Trophoblast cell (in vitro differentiated cells and primary cell): ENCODE results near the gene MED12L.
A peak's percentile ranks its signal among the peaks of the same experiment; 100 is the strongest.

Experiments used
- DNase-seq, 2 donors: peaks; one replicate each; pipeline ENCODE4 v3.0.0-alpha.2; 2016
- H2AFZ ChIP-seq: 2 replicates; pipeline ENCODE4 v1.6.1; 2013; ENCODE audit warnings: low read length, moderate library complexity, mild to moderate bottlenecking; ENCODE audit not compliant: insufficient read depth, poor library complexity
- H2AK5ac ChIP-seq: 2 replicates; pipeline ENCODE4 v1.6.1; 2013; ENCODE audit warnings: mild to moderate bottlenecking, low read length
- H2BK120ac ChIP-seq: 2 replicates; pipeline ENCODE4 v1.6.1; 2013; ENCODE audit warnings: low read length, mild to moderate bottlenecking, moderate library complexity; ENCODE audit not compliant: insufficient read depth, poor library complexity
- H2BK12ac ChIP-seq: 2 replicates; pipeline ENCODE4 v1.6.1; 2013; ENCODE audit warnings: mild to moderate bottlenecking, low read length, moderate library complexity
- H2BK5ac ChIP-seq: 2 replicates; pipeline ENCODE4 v1.6.1; 2013; ENCODE audit warnings: low read length, low read depth, moderate library complexity, mild to moderate bottlenecking; ENCODE audit not compliant: poor library complexity
- H3K14ac ChIP-seq: 2 replicates; pipeline ENCODE4 v1.6.1; 2013; ENCODE audit warnings: mild to moderate bottlenecking, low read length
- H3K18ac ChIP-seq: 2 replicates; pipeline ENCODE4 v1.6.1; 2013; ENCODE audit warnings: mild to moderate bottlenecking, low read length
- H3K23ac ChIP-seq: 2 replicates; pipeline ENCODE4 v1.6.1; 2013; ENCODE audit warnings: low read length
- H3K27ac ChIP-seq: 2 replicates; pipeline ENCODE4 v1.5.1; 2013; ENCODE audit warnings: low read depth, mild to moderate bottlenecking, inconsistent platforms, low read length, moderate library complexity
- H3K27me3 ChIP-seq: 2 replicates; pipeline ENCODE4 v1.6.1; 2013; ENCODE audit warnings: inconsistent platforms, mild to moderate bottlenecking, low read length, moderate library complexity; ENCODE audit not compliant: insufficient read depth
- H3K36me3 ChIP-seq, 2 experiments: 1 replicate in 1 of 2; 2 replicates in 1 of 2; pipeline ENCODE4 v1.6.1; 2013; ENCODE audit warnings: low read length in 2 of 2, mild to moderate bottlenecking in 2 of 2, moderate library complexity in 1 of 2; ENCODE audit not compliant: insufficient read depth in 2 of 2, control insufficient read depth in 1 of 2
- H3K4ac ChIP-seq: 2 replicates; pipeline ENCODE4 v1.6.1; 2013; ENCODE audit warnings: low read depth, mild to moderate bottlenecking, low read length, moderate library complexity
- H3K4me1 ChIP-seq, 2 experiments: 1 replicate in 1 of 2; 2 replicates in 1 of 2; pipeline ENCODE4 v1.6.1; 2013; ENCODE audit warnings: low read length in 2 of 2, mild to moderate bottlenecking in 2 of 2, moderate library complexity in 1 of 2; ENCODE audit not compliant: insufficient read depth in 2 of 2, control insufficient read depth in 1 of 2
- H3K4me2 ChIP-seq: 2 replicates; pipeline ENCODE4 v1.6.1; 2013; ENCODE audit warnings: inconsistent platforms, mild to moderate bottlenecking, low read length, moderate library complexity
- H3K4me3 ChIP-seq: 2 replicates; pipeline ENCODE4 v1.5.1; 2013; ENCODE audit warnings: mild to moderate bottlenecking, low read depth, low read length, inconsistent platforms
- H3K79me1 ChIP-seq: one replicate; pipeline ENCODE4 v1.6.1; 2013; ENCODE audit warnings: low read length
- H3K79me2 ChIP-seq: 2 replicates; pipeline ENCODE4 v1.6.1; 2013; ENCODE audit warnings: low read length, mild to moderate bottlenecking; ENCODE audit not compliant: control insufficient read depth, insufficient read depth, poor library complexity
- H3K9ac ChIP-seq: 2 replicates; pipeline ENCODE4 v1.6.1; 2013; ENCODE audit warnings: mild to moderate bottlenecking, low read length
- H3K9me3 ChIP-seq: 2 replicates; pipeline ENCODE4 v1.6.1; 2013; ENCODE audit warnings: low read depth, mild to moderate bottlenecking, control low read depth, inconsistent platforms, low read length; ENCODE audit not compliant: insufficient read depth
- H4K12ac ChIP-seq: 2 replicates; pipeline ENCODE4 v1.6.1; 2013; ENCODE audit warnings: low read depth, mild to moderate bottlenecking, low read length, moderate library complexity
- H4K8ac ChIP-seq: 2 replicates; pipeline ENCODE4 v1.6.1; 2013; ENCODE audit warnings: low read depth, mild to moderate bottlenecking, low read length, moderate library complexity
- H4K91ac ChIP-seq: one replicate; pipeline ENCODE4 v1.6.1; 2013; ENCODE audit warnings: low read depth, mild to moderate bottlenecking, low read length, moderate library complexity
- WGBS: extraction: QIAGEN DNeasy Blood & Tissue Kit; methylation state at CpG from one replicate; pipeline ENCODE4 v1.1.7; 2013; ENCODE audit warnings: missing lambda C conversion rate; ENCODE audit not compliant: insufficient read length, insufficient coverage; ENCODE audit errors: extremely low coverage; 5-methylcytosine and 5-hydroxymethylcytosine counted together

MED12L gene

GRCh38 chr3:151282921-151283320 is 197.5 kb downstream of the MED12L start:
- H2BK12ac ChIP-seq: no peak overlapping the region
- H3K27ac ChIP-seq: no peak overlapping the region
- no peaks in the 10 kb centered on the region for H3K79me1 ChIP-seq
- H4K12ac ChIP-seq: no peak overlapping the region
- no peaks in the 10 kb centered on the region for H3K9me3 ChIP-seq
- no peaks in the 10 kb centered on the region for H3K79me2 ChIP-seq
- no peak overlapping the region for H3K4me2 ChIP-seq
- peaks cover 2% of the 10 kb centered on the region in 2 experiments for H3K36me3 ChIP-seq
- no peak overlapping the region for H3K14ac ChIP-seq
- no peak overlapping the region for H2AK5ac ChIP-seq
- H3K18ac ChIP-seq: no peak overlapping the region
- no peak overlapping the region for H4K8ac ChIP-seq
- H4K91ac ChIP-seq: no peak overlapping the region
- no peak overlapping the region for H3K4me3 ChIP-seq
- no peak overlapping the region for H2AFZ ChIP-seq
- no peaks in the 10 kb centered on the region for H3K27me3 ChIP-seq
- no peak overlapping the region for H3K23ac ChIP-seq
- H3K4ac ChIP-seq: no peak overlapping the region
- WGBS: no CpG with 5 or more reads among the region's 1 CpG
- no peak overlapping the region for H2BK120ac ChIP-seq
- no peaks in the 10 kb centered on the region for H3K4me1 ChIP-seq
- DNase-seq: peak in 1 of 2 donors; percentile 71
- H3K9ac ChIP-seq: no peak overlapping the region
- no peak overlapping the region for H2BK5ac ChIP-seq

- Histone ChIP-seq H2AK5ac (no peak overlapping the region), H3K79me1 (no peaks in the 10 kb centered on the region), H4K12ac (no peak overlapping the region), H2BK12ac (no peak overlapping the region), H3K14ac (no peak overlapping the region), H3K23ac (no peak overlapping the region), H2AFZ (no peak overlapping the region), H3K27ac (no peak overlapping the region), H3K9ac (no peak overlapping the region), H3K36me3 (peaks cover 2% of the 10 kb centered on the region in 2 experiments), H3K4me3 (no peak overlapping the region), H4K91ac (no peak overlapping the region), H2BK5ac (no peak overlapping the region), H3K79me2 (no peaks in the 10 kb centered on the region), H3K18ac (no peak overlapping the region), H3K9me3 (no peaks in the 10 kb centered on the region), H3K4me1 (no peaks in the 10 kb centered on the region), H3K4me2 (no peak overlapping the region), H3K4ac (no peak overlapping the region), H4K8ac (no peak overlapping the region), H2BK120ac (no peak overlapping the region), H3K27me3 (no peaks in the 10 kb centered on the region)
- DNase-seq: no peak
- WGBS: no CpG with 5 or more reads among the region's 4 CpGs
These were observed 197.9 kb downstream of the MED12L start for GRCh38 chr3:151283387-151283786.

GRCh38 chr3:151283907-151284461 is 198.5 kb downstream of the MED12L start:
- Histone ChIP-seq H3K27me3 (no peaks in the 10 kb centered on the region), H2BK5ac (no peak overlapping the region), H4K8ac (no peak overlapping the region), H3K9me3 (no peaks in the 10 kb centered on the region), H3K14ac (no peak overlapping the region), H3K79me1 (no peaks in the 10 kb centered on the region), H3K18ac (no peak overlapping the region), H2BK12ac (no peak overlapping the region), H3K4me3 (no peak overlapping the region), H2AK5ac (no peak overlapping the region), H4K91ac (no peak overlapping the region), H3K4me2 (no peak overlapping the region), H3K4ac (no peak overlapping the region), H3K9ac (no peak overlapping the region), H3K4me1 (no peaks in the 10 kb centered on the region), H3K79me2 (no peaks in the 10 kb centered on the region), H3K23ac (no peak overlapping the region), H2BK120ac (no peak overlapping the region), H3K27ac (no peak overlapping the region), H3K36me3 (peaks cover 2% of the 10 kb centered on the region in 2 experiments), H2AFZ (no peak overlapping the region), H4K12ac (no peak overlapping the region)
- WGBS: no CpG with 5 or more reads among the region's 5 CpGs
- peak in 1 of 2 donors; percentile 15 for DNase-seq

- Histone ChIP-seq H3K4me1 (no peaks in the 10 kb centered on the region), H3K4me2 (no peak overlapping the region), H4K91ac (no peak overlapping the region), H3K23ac (no peak overlapping the region), H4K8ac (no peak overlapping the region), H4K12ac (no peak overlapping the region), H3K9ac (no peak overlapping the region), H2BK120ac (no peak overlapping the region), H3K27ac (no peak overlapping the region), H3K79me2 (no peaks in the 10 kb centered on the region), H2AFZ (no peak overlapping the region), H3K36me3 (no peaks in the 10 kb centered on the region), H3K14ac (no peak overlapping the region), H3K79me1 (no peaks in the 10 kb centered on the region), H3K27me3 (no peaks in the 10 kb centered on the region), H3K4ac (no peak overlapping the region), H3K4me3 (no peak overlapping the region), H2BK5ac (no peak overlapping the region), H2BK12ac (no peak overlapping the region), H3K18ac (no peak overlapping the region), H2AK5ac (no peak overlapping the region), H3K9me3 (no peaks in the 10 kb centered on the region)
- no CpG with 5 or more reads among the region's 1 CpG for WGBS
- DNase-seq: no peak
These were observed 200.5 kb downstream of the MED12L start for GRCh38 chr3:151285940-151286339.
